ENCODE results near the gene MIX23. TPM values are rescaled to one million over a fixed set of nuclear protein-coding genes. Genes with fewer than 3 reads are reported as not detected.

The MIX23 gene
- total and polyA plus RNA-seq, 10 of the 15 experiments (the other 5 are each of a cell fraction or from before 2014, with no cell fraction given), result 30.0 to 176 (median 62.4) TPM

DNA sequence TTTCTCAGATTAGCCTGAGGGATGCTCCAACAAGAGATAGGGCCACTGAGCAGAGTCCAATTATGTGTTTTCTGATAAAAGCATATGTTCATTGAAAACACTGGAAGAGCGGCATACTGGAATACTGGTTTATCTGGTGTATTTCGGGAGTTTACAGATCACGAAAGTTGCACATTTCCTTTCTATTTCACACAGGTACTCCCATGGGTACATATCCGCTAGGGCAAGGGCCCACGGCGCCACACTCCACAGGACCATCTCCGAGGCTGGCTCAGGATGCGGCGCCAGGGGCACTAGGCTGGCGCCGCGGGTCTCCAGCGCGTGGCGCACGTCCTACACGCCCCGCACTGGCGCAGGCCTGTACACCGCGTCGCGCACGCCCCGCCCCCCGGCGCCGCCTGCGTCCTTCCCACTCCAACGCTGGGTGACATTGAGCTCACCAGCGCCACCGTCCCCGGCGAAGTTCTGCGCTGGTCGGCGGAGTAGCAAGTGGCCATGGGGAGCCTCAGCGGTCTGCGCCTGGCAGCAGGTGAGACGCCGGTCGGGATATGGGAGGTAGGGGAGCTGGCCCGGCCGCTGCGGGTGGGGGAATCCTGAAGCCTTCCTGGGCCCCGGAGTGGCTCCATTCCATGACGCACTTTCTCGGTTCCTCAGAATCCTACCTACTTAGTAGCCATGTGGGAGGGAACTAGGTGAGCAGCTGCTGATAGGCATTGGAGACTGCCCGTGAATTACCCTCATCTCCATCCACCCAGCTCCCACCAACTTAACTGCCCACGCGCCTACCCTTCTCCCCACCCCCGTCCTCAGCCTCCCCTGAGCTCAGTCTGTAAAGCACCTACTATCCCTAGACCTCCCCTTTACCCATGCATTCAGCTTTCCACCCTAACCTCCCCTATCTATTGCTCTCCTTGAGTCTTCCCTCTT, 1.0 kb upstream of the MIX23 start, which contains the start of gene FAM162A (continued):
- peak in 1 of 2 experiments; percentile 8; a peak in 1 of 4 replicates for TF ChIP-seq EP300 (IDR thresholded peaks at IDR 0.05; ENCODE audit: borderline replicate concordance in 1 of 2, control insufficient read depth in 1 of 2, low read depth in 2 of 2, low read length in 2 of 2)
- no peak for TF ChIP-seq ZSCAN29 (IDR thresholded peaks at IDR 0.05)
- TF ChIP-seq, protein P1, sequence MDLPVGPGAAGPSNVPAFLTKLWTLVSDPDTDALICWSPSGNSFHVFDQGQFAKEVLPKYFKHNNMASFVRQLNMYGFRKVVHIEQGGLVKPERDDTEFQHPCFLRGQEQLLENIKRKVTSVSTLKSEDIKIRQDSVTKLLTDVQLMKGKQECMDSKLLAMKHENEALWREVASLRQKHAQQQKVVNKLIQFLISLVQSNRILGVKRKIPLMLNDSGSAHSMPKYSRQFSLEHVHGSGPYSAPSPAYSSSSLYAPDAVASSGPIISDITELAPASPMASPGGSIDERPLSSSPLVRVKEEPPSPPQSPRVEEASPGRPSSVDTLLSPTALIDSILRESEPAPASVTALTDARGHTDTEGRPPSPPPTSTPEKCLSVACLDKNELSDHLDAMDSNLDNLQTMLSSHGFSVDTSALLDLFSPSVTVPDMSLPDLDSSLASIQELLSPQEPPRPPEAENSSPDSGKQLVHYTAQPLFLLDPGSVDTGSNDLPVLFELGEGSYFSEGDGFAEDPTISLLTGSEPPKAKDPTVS (IDR thresholded peaks at IDR 0.05; ENCODE audit: low read depth, low read length), result no peak
- no peak for TF ChIP-seq CUX1 (IDR thresholded peaks at IDR 0.05; ENCODE audit: insufficient replicate concordance, low read depth, low read length)
- no peak for TF ChIP-seq SUZ12 (IDR thresholded peaks at IDR 0.05; ENCODE audit: unreplicated experiment)

All from GM12878 (cell line).